ENCODE measurements around the gene MRPL41.
A peak's percentile ranks its signal among the peaks of the same experiment; 100 is the strongest.
"Not testable (repeated sequence)": the region's sequence is repeated elsewhere in the genome, so short reads cannot be mapped to it uniquely, and the experiment has no call there.

MRPL41 gene

DNA sequence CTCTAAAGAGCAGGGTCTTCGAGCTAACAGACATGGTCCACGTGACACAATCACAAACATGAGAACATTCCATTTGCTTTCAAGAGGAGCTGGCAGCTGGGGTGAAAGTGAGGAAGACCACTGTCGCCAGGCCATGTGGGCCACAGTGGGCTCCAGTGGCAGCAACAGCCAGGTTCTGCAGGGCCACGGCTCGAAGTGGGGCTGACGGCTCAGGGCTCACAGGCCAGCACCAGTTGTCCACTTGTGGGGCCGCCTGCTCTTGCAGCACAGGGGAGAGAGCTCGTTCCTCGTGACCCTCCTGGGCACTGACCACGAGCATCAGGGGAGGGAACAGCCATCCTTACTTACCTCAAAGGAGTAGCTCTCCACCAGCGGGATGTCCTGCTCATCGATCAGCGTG lies 36.6 kb downstream of the MRPL41 start:
- no peak for DNase-seq

DNA sequence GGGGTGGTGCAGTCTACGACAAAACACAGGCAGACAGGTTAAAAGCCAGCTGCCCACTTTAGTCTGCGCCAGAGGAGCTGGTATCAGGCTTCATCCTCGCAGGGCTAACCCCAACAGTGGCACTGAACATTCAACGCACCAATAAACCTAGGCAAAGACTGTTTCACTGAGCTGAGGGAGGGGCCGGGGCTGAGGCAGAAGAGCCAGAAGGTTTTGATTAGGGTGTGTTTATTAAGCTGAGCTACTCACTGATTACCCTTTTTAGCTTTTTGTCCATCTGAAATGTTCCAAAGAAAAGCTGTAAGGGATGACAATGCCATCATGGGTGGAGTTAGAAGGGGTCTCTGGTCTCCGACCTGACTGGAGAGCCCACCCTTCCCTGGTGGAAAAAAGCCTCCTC lies 37.2 kb downstream of the MRPL41 start:
- DNase-seq: no peak

DNA sequence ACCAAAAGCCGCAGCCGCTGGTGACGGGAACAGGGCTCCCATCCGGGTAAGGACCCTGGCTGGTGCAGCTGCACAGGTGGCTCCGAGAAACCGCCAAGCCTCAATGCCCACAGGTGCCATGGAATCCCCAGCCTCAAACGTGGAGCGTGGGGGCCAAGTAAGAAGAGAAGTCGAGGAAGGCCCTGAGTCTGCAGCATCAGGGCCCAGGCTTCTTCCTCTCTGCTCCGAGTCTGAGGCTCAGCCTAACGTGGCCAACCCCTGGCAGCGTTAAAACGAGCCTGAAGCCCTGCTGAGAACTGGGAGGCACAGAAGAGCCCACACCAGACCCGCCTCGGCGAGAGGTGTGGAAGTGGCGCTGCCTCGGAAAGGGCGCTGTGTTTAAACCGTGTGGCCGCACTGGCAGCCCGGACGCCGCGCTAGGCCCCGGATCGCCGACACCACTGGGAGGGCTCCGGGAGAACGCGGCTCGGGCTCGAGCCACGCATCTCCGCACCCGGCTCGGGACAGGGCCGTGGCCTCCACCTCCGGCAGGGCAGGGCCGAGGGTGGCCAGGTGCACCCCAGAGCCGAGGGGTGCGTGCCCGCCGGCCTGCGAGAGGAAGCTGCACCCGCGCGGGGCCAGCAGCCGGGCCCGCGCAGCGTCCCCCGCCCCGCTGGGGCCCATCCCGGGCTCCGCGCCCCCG lies 37.9 kb downstream of the MRPL41 start:
- DNase-seq: no peak

DNA sequence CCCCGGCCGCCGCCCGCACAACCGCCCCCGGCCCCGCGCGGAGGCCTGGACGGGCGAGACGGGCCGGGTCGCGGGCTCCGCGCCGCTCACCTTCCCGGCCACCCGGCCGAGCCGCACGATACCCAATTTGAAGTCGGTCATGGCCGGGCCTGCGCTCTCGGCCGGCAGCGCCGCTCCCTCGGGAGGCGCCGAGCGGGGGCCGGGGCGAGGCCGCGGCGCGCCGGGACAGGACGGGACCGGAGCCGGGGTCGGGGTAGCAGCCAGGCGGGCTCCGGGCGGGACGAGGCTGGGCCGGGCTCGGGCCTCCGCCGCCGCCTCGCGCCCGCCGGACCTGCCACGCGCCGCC lies 38.4 kb downstream of the MRPL41 start:
- DNase-seq: no peak

DNA sequence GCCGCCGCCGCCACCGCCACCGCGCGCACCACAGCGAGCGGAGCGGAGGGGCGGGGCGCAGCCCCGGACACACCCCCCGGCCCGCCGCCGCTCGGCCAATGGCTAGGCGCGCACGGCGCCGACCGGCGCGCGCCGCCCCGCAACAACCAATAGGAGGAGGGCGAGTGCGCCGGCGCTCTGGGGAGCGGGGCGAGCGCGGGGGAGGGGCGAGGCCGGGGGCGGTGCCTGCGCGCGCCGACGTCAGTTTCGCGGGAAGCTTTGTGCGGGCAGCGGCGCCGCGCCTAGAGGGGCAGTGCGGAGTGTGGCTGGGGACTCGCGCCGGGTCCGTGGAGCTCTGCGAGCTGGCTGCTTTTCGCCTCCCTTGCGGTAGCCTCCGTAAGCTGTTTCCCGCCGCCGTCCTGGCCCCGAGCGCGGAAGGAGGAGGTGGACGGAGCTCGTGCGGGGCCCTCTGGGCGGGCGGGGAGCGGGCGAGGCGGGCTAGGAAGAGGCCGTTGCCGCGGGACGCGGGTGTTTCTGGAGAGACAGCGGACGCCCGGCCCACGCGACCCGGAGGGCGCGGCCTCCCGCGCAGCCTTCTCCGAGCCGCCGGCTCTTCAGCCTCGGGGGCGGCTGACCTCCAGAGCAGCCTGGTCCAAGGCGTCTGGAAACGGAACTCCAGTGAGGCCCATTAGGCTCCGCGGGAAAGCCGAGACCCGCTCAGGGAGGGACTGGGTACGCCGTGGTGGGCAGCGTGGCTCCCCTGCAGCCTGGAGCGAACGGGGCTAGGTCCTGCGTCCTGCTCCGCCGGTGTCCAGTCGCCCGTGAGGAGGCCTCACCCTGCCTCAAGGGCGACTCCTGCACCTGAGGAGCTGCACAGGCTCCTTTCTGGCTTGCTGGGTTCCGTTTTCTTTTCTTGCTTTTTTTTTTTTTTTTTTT lies 39.0 kb downstream of the MRPL41 start, which contains the start of gene ZMYND19:
Gene ZMYND19 (minus strand): TSS at position 44 of the 915 bp plus-strand sequence. CDS start 249 bp downstream, outside the sequence.
- peak; percentile 92 for DNase-seq

DNA sequence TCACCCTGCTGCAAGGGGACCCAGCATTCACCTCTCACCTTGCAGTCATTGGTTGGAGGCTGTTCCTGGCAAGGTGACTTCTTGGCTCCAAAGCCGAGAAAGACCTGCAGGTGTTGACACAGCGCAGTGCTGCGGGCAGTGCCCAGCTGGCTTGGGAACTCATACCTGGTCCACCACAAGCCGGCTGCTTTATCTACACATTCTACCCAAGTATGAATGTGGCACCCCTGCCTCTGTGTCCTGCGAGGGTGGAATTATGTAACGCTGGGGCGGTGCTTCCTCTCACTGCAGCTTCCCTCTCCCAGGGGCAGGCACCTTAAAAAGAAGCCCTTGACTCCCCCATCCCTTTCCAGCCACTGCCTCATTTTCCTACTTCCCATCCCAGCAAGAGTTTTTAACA lies 41.1 kb downstream of the MRPL41 start:
- no peak for DNase-seq

DNA sequence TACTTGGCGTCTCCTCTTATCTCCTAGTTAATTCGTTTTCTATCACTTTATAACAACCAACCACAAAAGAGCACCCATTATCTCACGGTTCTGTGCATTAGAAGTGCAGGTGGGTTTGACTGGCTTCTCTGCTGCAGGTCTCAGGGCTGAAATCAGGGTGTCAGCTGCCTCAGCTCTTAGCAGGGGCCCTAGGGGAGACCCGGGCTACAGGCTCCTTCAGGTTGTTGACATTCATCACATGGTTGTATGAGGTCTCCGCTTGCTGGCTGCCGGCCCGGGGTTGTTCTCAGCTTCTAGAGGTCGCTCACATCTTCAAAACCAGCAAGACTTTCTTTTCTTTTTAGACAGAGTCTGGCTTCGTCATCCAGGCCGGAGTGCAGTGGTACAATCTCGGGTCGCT lies 41.5 kb downstream of the MRPL41 start:
- DNase-seq: no peak

DNA sequence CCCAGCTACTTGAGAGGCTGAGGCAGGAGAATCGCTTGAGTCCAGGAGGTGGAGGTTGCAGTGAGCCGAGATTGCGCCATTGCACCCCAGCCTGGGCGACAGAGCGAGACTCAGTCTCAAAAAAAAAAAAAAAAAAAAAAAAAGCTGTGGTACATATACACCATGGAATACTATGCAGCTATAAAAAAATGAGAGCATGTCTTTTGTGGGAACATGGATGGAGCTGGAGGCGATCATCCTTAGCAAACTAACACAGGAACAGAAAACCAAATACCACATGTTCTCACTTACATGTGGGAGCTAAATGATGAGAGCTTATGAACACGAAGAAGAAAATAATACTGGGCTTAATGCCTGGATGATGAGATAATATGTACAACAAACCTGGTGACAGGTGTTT lies 44.9 kb downstream of the MRPL41 start:
- not testable (repeated sequence) for DNase-seq

DNA sequence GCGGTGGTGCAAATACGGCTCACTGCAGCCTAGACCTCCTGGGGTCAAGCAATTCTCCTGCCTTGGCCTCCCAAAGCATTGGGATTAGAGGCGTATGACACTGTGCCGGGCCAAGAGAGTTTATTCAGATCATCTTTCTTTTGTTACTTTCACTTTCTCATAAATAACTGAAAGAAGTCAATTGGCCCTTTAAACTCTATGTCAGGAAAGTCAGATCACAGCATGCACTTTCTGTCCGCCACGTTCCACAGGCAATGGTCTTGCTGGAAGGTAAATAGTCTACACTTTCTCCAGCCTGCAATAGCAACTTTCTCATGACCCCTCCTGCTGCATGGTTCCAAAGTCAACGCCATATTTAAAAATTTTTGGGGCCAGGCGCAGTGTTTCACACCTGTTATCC lies 47.3 kb downstream of the MRPL41 start:
- no peak for DNase-seq

All from activated CD4-positive, alpha-beta T cell treated with anti-CD3 and anti-CD28 coated beads for 48 hours (primary cell).